HG02571 (cell line): Measurements from ENCODE around the gene MGMT.

Experiments
- ATAC-seq: cut with Tn5 transposase; IDR thresholded peaks from one replicate; pipeline ENCODE4 v1.9.1; 2021; ENCODE audit warnings: mild to moderate bottlenecking, moderate library complexity; ENCODE audit not compliant: unreplicated experiment

Gene MGMT

DNA sequence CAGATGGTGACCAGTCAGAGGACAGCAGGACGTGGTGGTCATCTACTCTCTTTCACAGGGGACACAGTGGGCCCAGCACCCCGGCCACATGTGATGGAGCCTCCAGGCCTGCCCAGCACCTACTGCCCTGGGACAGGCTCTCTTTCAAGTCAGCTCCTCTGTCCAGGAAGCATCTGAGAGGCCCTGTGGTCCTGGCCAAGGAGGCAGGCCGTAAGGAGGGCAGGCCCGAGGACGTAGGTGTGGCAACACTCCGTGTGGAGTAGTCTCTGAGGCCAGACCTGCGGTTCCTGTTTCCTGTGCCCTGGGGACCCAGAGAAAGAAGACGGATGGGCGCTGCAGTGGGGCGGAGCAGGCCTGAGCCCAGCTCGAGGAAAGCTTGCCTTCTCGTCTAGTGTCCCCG is 317.9 kb downstream of the MGMT start:
- ATAC-seq, result no peak

DNA sequence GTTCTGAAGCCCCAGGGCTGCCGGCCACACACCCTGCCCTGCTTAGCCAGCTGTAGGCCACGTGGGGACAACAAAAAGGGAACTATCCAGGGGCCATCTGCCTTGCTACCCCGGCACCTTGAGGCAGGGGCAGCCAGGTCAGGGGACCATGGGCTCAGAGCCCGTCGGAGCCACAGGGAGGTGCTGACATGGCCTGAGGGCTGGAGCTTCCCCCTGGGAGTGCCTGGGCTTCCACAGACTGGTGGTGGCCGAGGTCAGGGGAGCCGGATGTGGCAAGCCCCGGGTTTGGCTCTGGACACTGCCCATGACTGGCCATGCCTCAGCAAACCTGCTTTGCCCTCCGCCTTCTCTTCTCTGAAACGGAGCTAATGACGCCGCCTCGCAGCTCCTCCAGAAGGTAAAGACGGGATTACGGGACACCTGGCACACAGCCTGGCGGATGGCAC is 318.5 kb downstream of the MGMT start:
- no peak for ATAC-seq

DNA sequence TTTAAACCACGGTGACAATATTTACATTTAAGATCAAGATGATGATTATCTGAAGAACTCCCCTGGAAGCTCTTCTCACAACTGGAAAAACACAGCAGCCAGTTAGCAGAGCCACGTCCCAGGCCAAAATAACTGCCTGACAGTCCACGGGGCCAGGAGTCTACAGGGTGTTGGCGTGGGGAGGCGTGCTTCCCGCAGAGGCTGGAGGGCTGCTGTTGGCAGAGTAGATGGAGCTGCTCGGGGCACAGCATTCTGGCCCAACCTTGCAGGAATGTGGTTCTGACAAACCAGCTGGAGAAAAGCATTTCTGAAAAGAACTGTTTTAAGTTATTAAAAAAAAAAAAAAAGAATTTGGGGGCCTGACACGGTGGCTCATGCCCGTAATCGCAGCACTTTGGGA is 319.2 kb downstream of the MGMT start:
- ATAC-seq, result no peak

DNA sequence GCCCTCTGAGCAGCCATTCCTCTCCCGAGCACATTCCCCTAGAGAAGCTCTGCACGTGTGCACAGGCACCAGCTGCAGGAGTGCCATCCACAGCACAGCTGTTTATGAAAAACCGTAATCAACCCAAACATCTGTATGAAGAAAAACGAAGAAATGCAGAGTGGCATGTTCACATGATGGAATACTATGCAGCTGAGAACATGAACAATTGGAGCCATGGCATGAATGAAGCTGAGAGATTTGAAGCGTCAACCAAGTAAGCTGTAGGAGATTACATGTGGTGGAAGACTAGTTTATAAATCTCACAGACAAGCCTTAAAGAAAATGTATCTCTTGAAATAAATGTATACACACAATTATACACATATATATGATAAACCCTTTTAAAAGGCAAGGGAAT is 320.5 kb downstream of the MGMT start:
- ATAC-seq, result no peak

DNA sequence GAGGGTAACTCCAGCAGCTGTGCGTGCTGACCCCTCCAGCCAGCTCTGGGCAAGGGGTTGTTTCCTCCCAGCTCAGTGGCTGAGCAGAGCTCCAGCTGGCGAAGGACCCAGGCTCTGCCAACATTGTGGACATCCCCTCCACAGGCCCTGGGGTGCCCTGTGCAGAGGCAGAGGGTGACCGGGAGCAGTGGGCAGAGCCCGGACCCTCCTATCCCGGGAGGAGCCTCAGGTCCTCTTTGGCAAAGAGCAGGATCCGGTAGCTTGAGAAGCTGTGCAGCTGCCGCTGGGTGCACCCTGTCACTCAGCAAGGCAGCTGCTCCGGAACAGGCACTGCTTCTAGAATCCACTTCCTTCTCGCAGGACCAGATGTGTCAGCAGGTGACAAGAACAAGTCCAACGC is 321.2 kb downstream of the MGMT start:
- ATAC-seq, result no peak

DNA sequence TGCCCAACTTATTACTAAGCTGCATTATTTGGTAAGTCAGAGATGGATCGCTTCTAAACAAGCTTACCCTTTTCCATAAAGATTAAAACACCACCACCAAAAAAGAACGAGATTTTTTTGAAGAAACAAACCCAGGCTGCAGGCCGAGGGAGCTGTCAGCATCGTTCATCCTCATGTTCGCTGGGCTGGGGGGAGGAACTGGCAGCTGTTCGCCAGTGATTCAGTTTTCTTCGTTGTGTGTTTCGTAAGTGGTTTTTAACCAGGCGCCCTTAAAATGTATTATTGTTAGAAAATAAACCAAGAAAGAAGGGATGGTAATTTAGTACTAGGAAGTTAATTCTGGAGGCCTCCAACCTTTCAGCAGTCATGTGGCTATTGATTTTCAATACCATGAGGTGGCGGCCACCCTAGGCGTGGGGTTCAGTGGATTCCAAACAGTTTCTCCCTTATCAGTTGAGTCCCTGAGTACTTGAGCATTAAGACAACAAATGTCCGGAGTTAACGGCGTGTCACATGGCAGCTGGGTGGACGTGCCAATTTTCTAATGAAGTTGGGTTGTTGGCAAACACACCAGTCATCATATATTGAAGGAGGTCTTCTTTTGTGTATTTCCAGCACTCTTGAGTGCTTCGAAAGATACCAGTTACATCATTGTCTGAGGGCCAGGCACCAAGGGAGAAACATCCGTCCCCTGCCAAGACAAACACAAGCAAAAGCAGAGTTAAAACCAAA is 323.8 kb downstream of the MGMT start:
- ATAC-seq, result no peak

DNA sequence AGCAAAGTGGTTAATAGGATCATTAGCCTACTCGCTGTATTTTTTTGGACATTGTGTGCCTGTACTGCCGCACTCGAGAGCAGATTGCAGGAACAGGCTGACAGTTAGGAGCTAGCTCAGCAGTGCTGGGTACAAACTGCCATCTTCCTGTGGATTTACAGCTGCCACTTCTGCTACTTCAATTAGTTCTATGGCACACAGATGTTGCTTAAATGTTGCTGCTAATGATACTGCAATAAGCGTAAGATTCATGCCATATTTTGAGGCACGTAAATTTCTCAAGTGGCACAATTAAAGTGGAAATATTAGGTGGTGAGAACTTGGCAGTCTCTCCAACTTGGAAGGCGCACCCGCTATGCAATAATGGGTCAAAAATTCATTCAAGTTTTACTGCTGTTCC is 325.1 kb downstream of the MGMT start:
- no peak for ATAC-seq

DNA sequence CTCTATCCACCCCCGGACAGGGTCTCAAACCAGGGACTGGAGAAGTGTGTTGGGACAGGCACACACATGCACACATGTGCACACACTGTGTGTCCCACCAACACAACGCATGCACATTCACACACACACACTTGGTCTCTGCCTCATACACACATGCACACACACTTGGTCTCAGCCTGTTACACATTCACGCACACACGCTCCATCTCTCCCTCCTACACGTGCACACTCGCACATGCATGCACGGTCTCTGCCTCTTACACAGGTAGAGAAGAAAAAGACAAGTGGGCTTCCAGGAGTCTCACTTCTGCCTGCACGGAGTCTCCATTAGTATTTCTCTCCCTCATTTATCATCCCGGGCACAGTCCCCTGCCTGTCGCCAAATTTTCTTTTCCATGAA is 325.8 kb downstream of the MGMT start:
- no peak for ATAC-seq

DNA sequence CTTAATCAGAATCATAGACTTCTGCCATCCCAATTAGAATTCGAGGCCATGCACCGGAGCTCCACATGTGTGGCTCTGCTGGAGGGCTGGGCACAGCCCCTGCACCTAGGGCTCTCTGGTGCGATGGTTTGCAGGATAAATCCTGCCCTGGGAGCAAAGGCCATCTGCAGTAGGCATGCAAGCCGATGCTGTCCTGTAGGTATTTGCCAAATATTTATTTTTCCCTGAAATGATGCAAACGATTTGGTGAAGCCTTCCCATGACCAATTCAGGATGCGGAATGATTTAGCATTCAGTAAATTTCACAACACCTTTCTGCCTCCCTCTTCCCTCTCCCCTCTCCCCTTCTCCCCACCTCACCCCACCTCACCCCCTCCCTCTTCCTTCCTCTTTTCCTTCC is 326.4 kb downstream of the MGMT start:
- no peak for ATAC-seq

DNA sequence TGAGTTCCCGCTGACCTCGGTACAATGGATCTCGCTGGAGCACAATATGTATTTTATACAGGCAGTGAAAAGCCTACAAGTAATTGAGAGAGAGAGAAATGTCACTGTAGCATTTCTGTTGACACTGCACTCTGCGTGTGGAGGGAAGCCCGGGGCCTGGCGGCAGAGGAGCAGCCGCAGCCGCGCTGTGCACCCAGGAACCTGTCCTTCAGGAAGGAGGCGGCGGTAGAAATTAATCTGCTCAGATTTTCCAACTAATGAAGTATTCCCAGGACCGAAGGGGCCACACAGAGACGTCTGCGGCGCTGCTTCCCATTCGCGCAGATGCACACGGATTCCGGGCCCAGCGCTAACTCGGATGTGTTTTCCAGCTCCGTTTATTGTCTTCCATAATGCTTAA is 327.0 kb downstream of the MGMT start:
- ATAC-seq, result no peak

DNA sequence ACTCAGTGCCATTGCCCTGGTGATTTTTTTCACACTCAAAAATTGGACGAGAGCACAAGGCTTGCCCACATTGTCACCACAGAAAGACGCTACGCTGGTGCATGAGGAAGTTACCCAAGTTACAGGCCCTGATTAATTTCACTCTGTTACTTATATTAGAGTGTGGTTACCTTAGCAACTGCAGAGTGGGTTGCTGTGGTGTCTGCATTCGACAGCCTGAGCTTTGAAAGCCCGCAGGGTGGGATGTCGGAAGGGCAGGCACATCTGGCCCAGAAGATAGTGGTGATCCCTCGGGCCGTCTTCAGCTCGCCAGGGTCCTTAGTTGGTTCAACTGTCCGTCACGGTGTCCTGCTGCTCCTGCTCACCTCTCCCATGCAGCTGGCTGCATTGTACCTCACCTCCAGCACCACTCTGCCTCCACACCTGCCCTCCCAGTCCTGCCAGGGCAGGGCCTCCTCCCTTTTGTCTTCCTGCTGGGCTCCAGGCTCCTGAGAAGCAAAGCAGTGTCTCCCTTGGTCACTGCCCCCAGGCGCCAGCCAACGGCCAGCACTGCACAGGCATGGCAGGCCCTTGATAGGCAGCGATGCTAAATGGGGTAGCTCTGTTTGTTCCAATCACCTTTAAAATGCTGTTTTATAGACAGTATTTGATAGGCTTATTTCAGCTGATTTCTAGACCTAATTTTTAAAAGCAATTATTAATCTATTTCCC is 329.8 kb downstream of the MGMT start:
- ATAC-seq, result no peak

DNA sequence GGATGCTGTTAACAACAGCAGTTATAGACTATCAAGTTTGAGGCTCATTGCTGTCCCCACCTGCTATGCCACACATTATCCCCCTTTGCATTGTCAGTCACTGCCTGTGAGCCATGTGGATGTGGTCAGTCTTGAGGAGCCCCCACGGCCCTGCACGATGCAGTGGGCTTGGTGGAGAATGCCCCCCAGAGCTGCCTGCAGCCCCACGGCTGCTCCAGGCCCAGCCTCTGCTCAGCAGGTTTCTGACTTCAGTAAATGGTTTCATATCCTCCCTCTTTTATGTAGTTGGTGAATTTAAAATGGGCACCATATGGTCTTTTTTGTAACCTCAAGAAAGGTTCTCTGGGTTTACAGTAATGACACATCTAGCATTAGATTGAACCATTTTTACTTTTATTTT is 332.9 kb downstream of the MGMT start:
- no peak for ATAC-seq

DNA sequence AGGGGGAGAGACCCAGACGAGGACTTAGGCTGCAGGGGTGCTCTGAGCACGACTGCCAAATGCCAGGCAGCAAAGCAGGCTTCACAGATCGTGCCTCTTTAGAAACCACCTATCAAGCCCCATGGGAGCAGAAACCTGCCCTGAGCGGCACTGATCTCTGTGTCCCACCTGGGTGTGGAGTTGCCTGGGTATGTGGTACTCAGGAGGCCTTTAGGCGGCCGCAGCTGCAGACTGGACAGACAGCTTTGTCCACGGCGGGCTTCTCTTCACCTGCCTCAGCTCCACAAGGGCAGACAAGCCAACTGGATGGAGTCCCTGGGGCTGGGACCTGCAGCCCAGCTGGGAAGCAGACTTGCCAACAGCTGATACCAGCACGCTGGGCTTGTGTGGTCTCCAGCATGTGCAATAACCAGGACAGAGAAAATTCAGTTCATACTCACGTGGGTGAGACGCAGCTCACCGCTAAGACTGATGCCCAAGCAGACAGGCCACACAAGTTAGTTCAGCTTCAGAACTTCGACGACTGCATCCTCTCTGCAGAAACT is 333.8 kb downstream of the MGMT start:
- ATAC-seq, result no peak

DNA sequence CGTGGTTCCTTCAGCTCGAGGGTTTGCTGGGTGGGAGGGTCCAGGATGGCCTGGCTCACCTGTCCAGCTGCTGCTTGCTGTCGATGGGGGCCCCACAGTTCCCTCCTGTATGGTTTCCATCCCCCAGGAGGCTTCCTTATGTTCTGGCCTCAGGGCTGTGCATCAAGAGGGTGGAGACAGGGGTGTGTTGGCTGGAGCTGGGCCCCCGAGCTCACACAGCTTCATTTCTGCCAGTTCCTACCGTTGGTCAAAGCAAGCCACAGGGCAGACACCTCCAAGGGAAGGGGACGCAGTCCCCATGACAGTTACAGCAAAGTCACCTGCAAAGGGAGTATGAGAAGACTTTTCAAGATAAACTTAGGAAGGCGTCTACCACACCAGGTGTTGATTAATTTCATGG is 340.2 kb downstream of the MGMT start:
- ATAC-seq, result no peak

DNA sequence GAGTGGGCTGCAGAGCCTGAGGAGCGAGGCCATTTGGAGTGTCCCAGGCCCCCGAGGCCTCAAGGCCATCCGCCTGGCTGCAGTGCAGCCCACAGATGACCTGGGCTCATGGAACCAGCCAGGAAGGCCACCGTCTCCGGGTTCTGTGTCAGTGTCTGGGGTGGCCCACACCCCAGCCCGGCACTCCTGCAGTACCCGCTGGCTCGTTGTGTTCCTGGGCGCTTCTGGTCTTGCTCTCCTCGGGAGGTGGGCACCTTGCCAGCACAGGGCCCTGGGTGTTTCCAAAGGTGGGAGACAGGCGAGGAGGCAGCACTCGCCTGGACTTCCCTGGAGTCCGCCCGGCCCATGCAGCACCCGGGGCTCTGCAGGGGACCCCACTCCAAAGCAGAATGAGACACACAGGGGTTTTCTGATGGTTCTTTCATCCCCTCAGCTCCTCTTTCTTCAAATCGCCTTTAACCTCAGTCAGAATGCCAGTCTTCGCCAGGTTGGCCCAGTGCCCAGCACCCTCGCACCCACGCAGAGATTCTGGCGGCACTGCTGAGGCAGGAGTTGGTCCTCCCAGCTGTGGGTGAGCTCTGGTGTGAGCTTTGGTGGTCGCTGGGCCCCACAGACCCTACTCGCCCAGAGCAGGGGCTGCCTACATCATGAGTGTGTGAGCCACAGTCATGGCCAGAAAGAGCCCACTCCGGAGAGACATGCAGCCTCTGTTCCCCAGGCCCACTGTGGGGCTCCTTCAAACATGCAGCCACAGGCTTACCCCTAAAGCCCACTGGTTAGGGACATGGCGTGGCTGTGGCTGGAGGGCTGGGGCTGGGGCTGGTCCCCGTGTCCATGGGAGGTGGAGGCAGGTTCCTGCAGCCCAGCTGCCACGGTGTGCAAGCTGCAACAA is 341.3 kb downstream of the MGMT start:
- ATAC-seq, result no peak

DNA sequence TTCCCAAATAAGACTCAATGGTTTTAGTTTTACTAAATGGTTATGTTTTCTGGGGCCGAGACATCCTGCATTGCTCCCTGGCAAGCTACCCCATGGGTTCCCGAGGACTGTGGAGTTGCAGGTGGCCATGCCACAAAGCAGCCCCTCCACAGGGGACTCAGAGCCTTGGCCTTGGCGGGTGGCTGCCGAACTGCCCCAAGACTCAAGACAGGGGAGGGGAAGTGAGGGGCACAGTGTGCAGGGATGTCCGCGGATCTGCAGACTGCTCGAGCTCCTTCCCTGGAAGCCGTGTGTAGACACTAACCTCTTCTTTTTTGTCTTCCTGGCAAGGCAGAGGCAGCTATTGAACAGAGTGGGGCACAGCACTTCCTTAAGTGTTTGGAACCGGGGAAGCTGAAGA is 342.4 kb downstream of the MGMT start:
- ATAC-seq, result no peak

DNA sequence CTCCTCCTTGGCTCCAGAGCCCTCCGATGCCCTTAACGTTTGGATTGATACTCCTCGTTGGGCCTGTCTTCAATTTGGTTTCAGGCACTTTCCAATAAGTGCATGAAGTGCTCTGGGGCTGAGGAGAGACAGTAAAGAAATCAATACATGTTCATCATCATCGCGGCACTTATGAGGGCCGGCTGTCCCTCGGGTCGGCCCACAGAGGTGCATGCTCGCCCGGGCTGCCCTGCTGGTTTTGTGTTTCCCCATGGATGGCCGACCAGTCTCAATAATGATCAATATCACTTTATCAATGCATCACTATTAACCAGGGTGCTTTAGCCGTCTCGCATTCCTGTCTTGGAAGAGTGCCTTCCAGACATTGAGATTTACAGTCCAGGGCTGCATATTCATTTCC is 342.8 kb downstream of the MGMT start:
- ATAC-seq, result no peak

DNA sequence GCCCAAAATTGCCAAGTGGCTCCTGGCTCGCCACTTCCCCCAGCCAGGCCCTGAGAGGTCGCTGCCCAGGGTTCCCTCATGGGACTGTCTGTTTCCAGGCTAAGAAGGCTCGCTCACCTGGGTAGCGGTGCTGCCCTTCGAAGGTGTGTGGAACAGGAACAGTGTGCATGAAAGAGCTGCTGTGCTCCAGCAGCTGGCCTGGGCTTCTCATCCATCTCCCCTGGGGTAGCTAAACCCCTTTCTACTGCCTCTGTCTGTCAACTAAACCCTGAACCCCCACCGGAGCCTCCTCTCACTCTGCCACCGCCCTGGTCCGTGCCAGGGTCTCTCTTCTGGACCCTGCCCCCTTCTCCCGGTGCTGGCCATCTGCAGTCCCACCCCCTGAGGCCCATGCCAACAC is 344.2 kb downstream of the MGMT start:
- ATAC-seq, result no peak

DNA sequence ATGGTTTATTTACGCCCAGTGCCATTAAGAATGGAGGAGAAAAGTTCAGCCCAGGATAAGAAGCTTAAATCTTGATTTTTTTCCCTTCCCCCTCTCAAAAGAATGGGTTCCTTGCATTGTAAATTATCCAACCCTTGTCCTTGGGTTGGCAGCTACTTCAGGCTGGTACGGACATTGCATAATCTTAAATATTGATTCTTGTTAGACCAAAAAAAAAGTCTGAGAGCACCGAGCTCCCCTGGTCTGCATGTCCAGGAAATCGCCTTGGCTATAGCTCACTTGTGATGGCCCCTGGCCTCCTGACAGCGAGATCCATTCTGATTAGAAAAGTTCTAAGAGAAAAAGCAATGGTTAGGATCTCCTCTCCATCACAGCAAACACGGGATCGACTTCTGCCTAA is 345.4 kb downstream of the MGMT start:
- ATAC-seq, result no peak

DNA sequence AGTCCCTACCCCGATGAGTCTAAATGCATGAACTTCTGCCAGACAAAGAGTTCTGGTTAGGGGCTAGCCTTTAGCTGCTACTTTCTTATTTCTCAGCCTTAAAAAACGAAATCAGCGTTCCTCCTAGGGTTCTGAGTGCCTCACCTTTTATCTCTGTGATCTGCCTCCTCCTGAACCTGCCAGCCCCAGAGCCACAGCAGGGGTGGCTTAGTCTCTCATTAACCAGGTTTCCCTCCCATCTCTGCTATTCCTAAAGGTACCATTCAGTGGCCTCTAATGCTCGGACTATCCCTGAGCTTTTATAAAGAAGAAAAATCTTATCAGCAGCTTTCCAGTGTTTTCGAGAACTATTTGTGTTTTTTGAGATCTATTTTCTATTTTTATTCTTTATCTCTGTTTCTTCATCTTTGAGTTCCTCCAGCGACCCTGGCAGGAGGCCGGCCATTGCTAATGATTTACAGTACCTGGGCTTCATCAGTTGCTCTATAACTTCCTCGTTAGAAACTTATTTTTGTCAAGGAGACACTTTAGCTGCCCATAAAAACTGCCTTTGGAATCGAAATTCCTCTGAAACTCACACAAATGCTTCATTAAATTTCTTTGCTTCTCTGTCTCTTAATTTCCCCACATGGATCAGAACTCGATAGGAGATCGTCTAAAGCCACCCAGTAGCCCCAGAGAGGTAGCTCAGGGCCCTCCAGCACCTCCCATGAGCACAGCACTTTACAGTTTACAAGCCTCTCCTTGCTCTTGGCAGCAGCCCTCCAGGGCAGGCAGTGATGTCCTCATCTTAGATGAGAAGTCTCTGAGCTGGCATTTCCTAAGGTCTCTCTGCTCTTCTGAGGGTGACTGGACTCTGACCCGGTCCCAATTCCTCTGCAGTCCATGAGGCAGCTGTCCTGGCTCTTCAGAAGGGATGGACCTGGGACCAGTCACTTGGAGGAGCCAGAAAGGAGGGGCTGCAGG is 347.9 kb downstream of the MGMT start:
- ATAC-seq, result no peak
